Activated CD8-positive, alpha-beta memory T cell treated with anti-CD3 and anti-CD28 coated beads, Interleukin-2, amount 50 U/mL, for 1 hour (primary cell): ENCODE measurements around the gene NVL.

Experiments used
- DNase-seq: peaks from one replicate; pipeline ENCODE4 v3.0.0-alpha.2; 2020; ENCODE audit errors: extremely low read depth

NVL gene

GRCh38 chr1:224282140-224282539 is 47.8 kb downstream of the NVL start:
- DNase-seq = no peak

- DNase-seq = no peak
Measured at GRCh38 chr1:224276771-224277487, 53.0 kb downstream of the NVL start.

GRCh38 chr1:224274970-224275626 is 54.9 kb downstream of the NVL start:
- no peak for DNase-seq

- DNase-seq = no peak
Measured at GRCh38 chr1:224273641-224274040, 56.3 kb downstream of the NVL start.

GRCh38 chr1:224271106-224271505 is 58.9 kb downstream of the NVL start:
- DNase-seq = no peak

- DNase-seq = no peak
Measured at GRCh38 chr1:224267925-224268324, 62.0 kb downstream of the NVL start.

- DNase-seq = no peak
Measured at GRCh38 chr1:224266915-224267856, 62.8 kb downstream of the NVL start.

GRCh38 chr1:224266105-224266914 is 63.7 kb downstream of the NVL start:
- no peak for DNase-seq

- DNase-seq = no peak
Measured at GRCh38 chr1:224264321-224264720, 65.7 kb downstream of the NVL start.

GRCh38 chr1:224262373-224263054 is 67.5 kb downstream of the NVL start:
- no peak for DNase-seq

GRCh38 chr1:224259986-224260385 is 70.0 kb downstream of the NVL start:
- DNase-seq = no peak

- no peak for DNase-seq
Measured at GRCh38 chr1:224258351-224258750, 71.6 kb downstream of the NVL start.

- no peak for DNase-seq
Measured at GRCh38 chr1:224256640-224257039, 73.3 kb downstream of the NVL start.

- DNase-seq = no peak
Measured at GRCh38 chr1:224253721-224254120, 76.3 kb downstream of the NVL start.

- DNase-seq = no peak
Measured at GRCh38 chr1:224252479-224252878, 77.5 kb downstream of the NVL start.

GRCh38 chr1:224251741-224252146 is 78.2 kb downstream of the NVL start:
- no peak for DNase-seq

- DNase-seq = no peak
Measured at GRCh38 chr1:224245188-224245587, 84.8 kb downstream of the NVL start.

- DNase-seq = no peak
Measured at GRCh38 chr1:224238756-224239155, 91.2 kb downstream of the NVL start.

GRCh38 chr1:224238212-224238611 is 91.8 kb downstream of the NVL start:
- DNase-seq = no peak

GRCh38 chr1:224237119-224237881 is 92.7 kb downstream of the NVL start:
- DNase-seq = no peak
